ENCODE measurements around the gene NBAS.

The NBAS gene

GRCh38 chr2:15596350-15596749 lies 35.2 kb upstream of the NBAS start:
- H3K4me3 Mint-ChIP-seq = no peak overlapping the region
- H3K36me3 Mint-ChIP-seq (ENCODE audit: low read depth) = peaks cover 71% of the 10 kb centered on the region

DNA sequence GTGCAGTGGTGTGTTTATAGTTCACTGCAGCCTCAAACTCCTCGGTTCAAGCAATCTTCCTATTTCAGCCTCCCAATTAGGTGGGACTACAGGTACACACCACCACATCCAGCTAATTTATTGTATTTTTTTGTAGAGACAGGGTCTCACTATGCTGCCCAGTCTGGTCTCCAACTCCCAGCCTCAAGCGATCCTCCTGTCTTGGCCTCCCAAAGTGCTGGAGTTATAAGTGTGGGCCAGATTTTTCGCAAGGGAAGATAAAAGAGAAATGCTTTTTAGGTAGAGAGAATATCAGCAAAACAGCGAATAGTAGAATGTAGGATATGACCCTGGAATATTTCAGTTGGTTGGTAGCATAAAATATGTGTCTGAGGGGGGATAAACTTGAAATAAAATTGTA lies 34.8 kb upstream of the NBAS start:
- Mint-ChIP-seq H3K9me3 (no peaks in the 10 kb centered on the region), H3K36me3 (ENCODE audit: low read depth) (peaks cover 67% of the 10 kb centered on the region), H3K4me3 (no peak overlapping the region), H3K4me1 (ENCODE audit: low read depth) (peaks cover 18% of the 10 kb centered on the region), H3K27ac (no peak overlapping the region), H3K27me3 (no peaks in the 10 kb centered on the region)
- intact Hi-C loops (cut with micrococcal nuclease) = no loop called here

More at GRCh38 chr2:15596350-15596749, 35.2 kb upstream of the NBAS start:
- intact Hi-C loops (cut with micrococcal nuclease) = no loop called here
- H3K27ac Mint-ChIP-seq = no peak overlapping the region
- peaks cover 14% of the 10 kb centered on the region for H3K4me1 Mint-ChIP-seq (ENCODE audit: low read depth)
- no peaks in the 10 kb centered on the region for H3K27me3 Mint-ChIP-seq
- H3K9me3 Mint-ChIP-seq = no peaks in the 10 kb centered on the region

DNA sequence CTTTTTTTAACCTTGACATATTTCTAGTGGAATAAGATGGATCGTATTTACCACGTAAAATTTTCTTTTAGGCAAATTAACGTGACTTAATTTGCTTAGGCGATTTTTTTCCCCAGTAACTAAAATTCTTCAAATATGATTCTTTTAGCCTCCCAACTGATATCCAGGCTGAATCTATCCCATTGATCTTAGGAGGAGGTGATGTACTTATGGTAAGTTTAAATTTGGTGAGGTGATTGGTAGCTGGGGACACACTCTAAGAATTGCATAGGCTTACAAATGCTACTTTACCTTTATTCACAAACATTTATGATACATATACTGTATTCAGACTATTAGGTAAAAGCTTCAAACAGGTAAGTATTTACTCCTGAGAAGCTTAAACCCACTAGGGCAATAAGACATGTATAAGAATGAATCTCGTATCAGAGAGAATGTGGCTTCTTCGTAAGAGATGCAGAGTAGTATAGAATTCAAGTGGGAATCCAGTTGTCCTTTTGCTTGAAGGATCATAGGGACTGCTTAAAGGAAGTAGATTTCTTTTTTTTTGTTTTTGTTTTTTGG lies 34.3 kb upstream of the NBAS start:
- H3K9me3 Mint-ChIP-seq = no peaks in the 10 kb centered on the region
- no peak overlapping the region for H3K27ac Mint-ChIP-seq
- peaks cover 62% of the 10 kb centered on the region for H3K36me3 Mint-ChIP-seq (ENCODE audit: low read depth)
- H3K4me1 Mint-ChIP-seq (ENCODE audit: low read depth) = peaks cover 20% of the 10 kb centered on the region
- intact Hi-C loops (cut with micrococcal nuclease) = no loop called here
- no peaks in the 10 kb centered on the region for H3K27me3 Mint-ChIP-seq
- H3K4me3 Mint-ChIP-seq = no peak overlapping the region

GRCh38 chr2:15594291-15595256 lies 33.4 kb upstream of the NBAS start:
- Mint-ChIP-seq H3K4me1 (ENCODE audit: low read depth) (peaks cover 20% of the 10 kb centered on the region), H3K9me3 (no peaks in the 10 kb centered on the region), H3K36me3 (ENCODE audit: low read depth) (peaks cover 56% of the 10 kb centered on the region), H3K4me3 (no peak overlapping the region), H3K27ac (no peak overlapping the region), H3K27me3 (no peaks in the 10 kb centered on the region)
- intact Hi-C loops (cut with micrococcal nuclease) = no loop called here

GRCh38 chr2:15593327-15593705 lies 32.2 kb upstream of the NBAS start:
- peaks cover 20% of the 10 kb centered on the region for H3K4me1 Mint-ChIP-seq (ENCODE audit: low read depth)
- no peaks in the 10 kb centered on the region for H3K9me3 Mint-ChIP-seq
- intact Hi-C loops (cut with micrococcal nuclease) = no loop called here
- H3K4me3 Mint-ChIP-seq = no peak overlapping the region
- H3K36me3 Mint-ChIP-seq (ENCODE audit: low read depth) = peaks cover 44% of the 10 kb centered on the region
- H3K27ac Mint-ChIP-seq = no peak overlapping the region
- H3K27me3 Mint-ChIP-seq = no peaks in the 10 kb centered on the region

GRCh38 chr2:15591692-15592463 lies 30.7 kb upstream of the NBAS start, which contains the start of gene DDX1:
Gene DDX1 (plus strand): TSS chr2:15591868. CDS start chr2:15591934, 66 bp downstream.
- Mint-ChIP-seq H3K27ac (peak within 1 kb of the TSS; percentile 90), H3K4me1 (ENCODE audit: low read depth) (peaks cover 20% of the 10 kb centered on the region), H3K4me3 (peak within 1 kb of the TSS; percentile 98), H3K9me3 (no peaks in the 10 kb centered on the region), H3K36me3 (ENCODE audit: low read depth) (peaks cover 31% of the 10 kb centered on the region), H3K27me3 (no peaks in the 10 kb centered on the region)
- intact Hi-C loops (cut with micrococcal nuclease) = loop anchor here (1.0 kb wide), 1 partner anchor 31 kb away; the partner anchor contains the start of gene NBAS

DNA sequence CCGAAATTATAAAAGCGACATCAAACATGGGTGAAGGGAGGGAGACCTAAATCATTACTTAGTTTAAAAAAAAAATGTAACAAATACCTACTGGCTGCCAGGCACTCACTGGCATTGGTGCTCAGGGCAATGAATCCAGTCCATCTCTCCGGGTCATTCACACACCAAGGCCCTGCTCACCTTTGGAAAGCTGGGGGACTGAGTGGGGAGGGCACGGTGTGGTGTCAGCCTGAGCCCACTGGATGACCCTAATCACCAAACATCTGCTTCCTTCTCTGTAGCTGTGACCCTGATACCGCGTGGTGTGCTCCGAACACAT lies 30.2 kb upstream of the NBAS start:
- peak overlapping the region; percentile 98 for H3K4me3 Mint-ChIP-seq
- H3K36me3 Mint-ChIP-seq (ENCODE audit: low read depth) = peaks cover 26% of the 10 kb centered on the region
- H3K4me1 Mint-ChIP-seq (ENCODE audit: low read depth) = peaks cover 20% of the 10 kb centered on the region
- H3K27me3 Mint-ChIP-seq = no peaks in the 10 kb centered on the region
- intact Hi-C loops (cut with micrococcal nuclease) = no loop called here
- peak overlapping the region; percentile 90 for H3K27ac Mint-ChIP-seq
- no peaks in the 10 kb centered on the region for H3K9me3 Mint-ChIP-seq

DNA sequence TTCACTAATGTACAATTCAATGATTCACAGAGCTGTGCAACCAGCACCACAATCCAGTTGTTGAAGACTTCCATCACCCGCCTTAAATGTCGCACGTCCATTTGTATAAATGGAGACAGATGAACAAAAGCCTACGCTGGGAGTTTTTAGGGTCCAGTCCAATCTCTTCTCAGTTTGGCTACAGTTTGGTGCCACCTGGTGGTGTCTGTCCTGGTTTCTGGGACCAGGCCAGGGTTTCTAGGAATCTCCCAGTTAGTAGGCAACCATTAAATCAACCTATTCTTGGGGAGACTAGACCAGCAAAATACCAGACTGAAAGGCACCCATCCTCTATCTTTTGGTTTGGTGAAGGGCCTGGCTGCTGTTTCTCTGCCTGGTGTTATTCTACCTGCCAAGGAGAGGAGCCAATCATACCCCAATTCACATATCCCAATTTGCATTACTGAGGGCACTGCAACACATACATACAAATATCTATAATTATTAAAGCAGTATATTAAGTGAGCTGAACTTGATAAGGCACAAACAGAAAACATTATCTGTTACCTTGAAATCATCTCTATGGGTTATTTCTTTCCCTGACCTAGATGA lies 27.3 kb upstream of the NBAS start:
- Mint-ChIP-seq H3K27ac (no peak overlapping the region), H3K4me1 (ENCODE audit: low read depth) (peaks cover 14% of the 10 kb centered on the region), H3K4me3 (no peak overlapping the region), H3K27me3 (no peaks in the 10 kb centered on the region), H3K36me3 (ENCODE audit: low read depth) (peaks cover 9% of the 10 kb centered on the region), H3K9me3 (no peaks in the 10 kb centered on the region)
- intact Hi-C loops (cut with micrococcal nuclease) = no loop called here

GRCh38 chr2:15584767-15585469 lies 23.8 kb upstream of the NBAS start:
- Mint-ChIP-seq H3K4me1 (ENCODE audit: low read depth) (no peaks in the 10 kb centered on the region), H3K27ac (no peak overlapping the region), H3K36me3 (ENCODE audit: low read depth) (no peaks in the 10 kb centered on the region), H3K9me3 (no peaks in the 10 kb centered on the region), H3K4me3 (no peak overlapping the region), H3K27me3 (no peaks in the 10 kb centered on the region)
- intact Hi-C loops (cut with micrococcal nuclease) = no loop called here

DNA sequence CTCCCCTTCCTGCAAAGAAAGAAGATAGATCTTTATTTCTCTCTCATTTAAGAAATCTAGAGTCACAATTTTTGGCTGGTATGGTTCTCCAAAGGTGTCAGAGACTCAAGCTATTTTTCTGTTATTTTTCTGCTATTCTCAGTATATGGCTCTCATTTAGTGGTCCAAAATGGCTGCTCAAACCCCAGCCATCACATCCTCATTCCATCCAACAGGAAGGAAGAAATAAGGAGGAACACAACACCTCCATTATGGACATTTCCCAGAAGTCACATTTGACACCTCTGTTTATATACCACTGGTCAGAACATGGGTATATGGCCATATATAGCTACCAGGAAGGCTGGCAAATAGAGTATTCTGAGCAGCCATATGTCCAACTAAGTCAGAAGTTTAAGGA lies 23.2 kb upstream of the NBAS start:
- no peaks in the 10 kb centered on the region for H3K27me3 Mint-ChIP-seq
- intact Hi-C loops (cut with micrococcal nuclease) = no loop called here
- no peak overlapping the region for H3K4me3 Mint-ChIP-seq
- no peaks in the 10 kb centered on the region for H3K36me3 Mint-ChIP-seq (ENCODE audit: low read depth)
- H3K9me3 Mint-ChIP-seq = no peaks in the 10 kb centered on the region
- H3K27ac Mint-ChIP-seq = no peak overlapping the region
- no peaks in the 10 kb centered on the region for H3K4me1 Mint-ChIP-seq (ENCODE audit: low read depth)

DNA sequence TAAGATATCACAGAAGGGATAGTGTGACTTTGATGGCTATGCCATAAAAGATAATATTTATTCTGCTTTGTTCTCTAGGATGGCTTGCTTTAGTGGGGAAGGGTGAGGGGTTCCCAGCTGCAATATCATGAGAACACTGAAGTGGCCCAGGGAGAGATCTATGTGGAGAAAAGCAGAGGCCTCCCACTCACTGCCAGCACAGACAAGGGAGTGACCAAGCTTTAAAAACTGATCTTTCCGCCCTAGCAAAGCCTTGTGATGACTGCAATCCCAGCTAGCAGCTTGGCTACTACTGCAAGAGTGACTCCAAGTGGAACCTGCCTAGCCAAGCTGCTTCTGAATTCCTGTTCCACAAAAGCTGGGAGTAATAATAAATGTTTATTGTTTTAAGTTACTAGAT lies 22.7 kb upstream of the NBAS start:
- no peaks in the 10 kb centered on the region for H3K4me1 Mint-ChIP-seq (ENCODE audit: low read depth)
- no peaks in the 10 kb centered on the region for H3K27me3 Mint-ChIP-seq
- no peak overlapping the region for H3K4me3 Mint-ChIP-seq
- no peaks in the 10 kb centered on the region for H3K9me3 Mint-ChIP-seq
- intact Hi-C loops (cut with micrococcal nuclease) = no loop called here
- no peak overlapping the region for H3K27ac Mint-ChIP-seq
- H3K36me3 Mint-ChIP-seq (ENCODE audit: low read depth) = no peaks in the 10 kb centered on the region

GRCh38 chr2:15582710-15583357 lies 21.7 kb upstream of the NBAS start:
- Mint-ChIP-seq H3K4me3 (no peak overlapping the region), H3K4me1 (ENCODE audit: low read depth) (no peaks in the 10 kb centered on the region), H3K27ac (no peak overlapping the region), H3K36me3 (ENCODE audit: low read depth) (no peaks in the 10 kb centered on the region), H3K9me3 (no peaks in the 10 kb centered on the region), H3K27me3 (no peaks in the 10 kb centered on the region)
- intact Hi-C loops (cut with micrococcal nuclease) = no loop called here

DNA sequence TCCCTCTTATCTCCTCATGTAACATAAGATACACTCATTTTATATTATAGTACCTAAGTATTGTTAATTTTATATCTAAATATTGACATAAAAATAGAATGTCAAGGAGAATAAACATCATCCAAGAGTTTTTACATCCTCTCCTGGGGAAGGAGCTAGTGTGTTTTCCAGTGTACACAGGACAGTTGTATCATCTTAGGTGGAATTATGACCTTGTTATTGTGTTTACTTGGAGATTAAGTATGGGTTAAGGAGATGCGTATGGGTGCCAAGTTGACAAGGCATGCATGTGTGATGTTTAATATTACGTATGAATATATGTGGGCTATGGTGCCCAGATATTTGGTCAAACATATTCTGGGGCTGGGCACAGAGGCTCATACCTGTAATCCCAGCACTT lies 19.3 kb upstream of the NBAS start:
- Mint-ChIP-seq H3K4me3 (no peak overlapping the region), H3K27ac (no peak overlapping the region), H3K36me3 (ENCODE audit: low read depth) (no peaks in the 10 kb centered on the region), H3K27me3 (no peaks in the 10 kb centered on the region), H3K4me1 (ENCODE audit: low read depth) (no peaks in the 10 kb centered on the region), H3K9me3 (no peaks in the 10 kb centered on the region)
- intact Hi-C loops (cut with micrococcal nuclease) = no loop called here

Data from dendritic cell treated with granulocyte-macrophage colony-stimulating factor and Interleukin-4, amounts not matched to agents 40 ng/mL and 50 ng/mL, for 4 days (primary cell).